K562 (cell line): ENCODE measurements around the gene RNF141. TPM values are rescaled to one million over a fixed set of nuclear protein-coding genes. Genes with fewer than 3 reads are reported as not detected.
A peak's percentile ranks its signal among the peaks of the same experiment; 100 is the strongest.

Source experiments
- ATF7 ChIP-seq: fragments of 450-650 bp; IDR thresholded peaks from 2 replicates; pipeline ENCODE4 v1.7.1; 2014; ENCODE audit warnings: mild to moderate bottlenecking, moderate library complexity
- CEBPB ChIP-seq: fragments of 450-650 bp; IDR thresholded peaks from 2 replicates; pipeline ENCODE4 v1.6.1; 2016; ENCODE audit warnings: missing genetic modification characterization, missing compliant biosample characterization
- GTF3C2 ChIP-seq: IDR thresholded peaks from 3 replicates; pipeline ENCODE4 v1.6.1; 2011; ENCODE audit warnings: borderline replicate concordance, mild to moderate bottlenecking, moderate library complexity; ENCODE audit not compliant: insufficient read length; ENCODE audit errors: extremely low read depth
- HMGXB4 ChIP-seq: sonication (generic); formaldehyde crosslinking; IDR thresholded peaks from 2 replicates; pipeline ENCODE4 v1.8.1; 2023; ENCODE audit warnings: mild to moderate bottlenecking, missing genetic modification reagents
- HNRNPL ChIP-seq: fragments of 200-400 bp; formaldehyde crosslinking; IDR thresholded peaks from 2 replicates; pipeline ENCODE4 v1.6.1; 2017; ENCODE audit warnings: low read depth, mild to moderate bottlenecking, low read length
- IRF9 ChIP-seq: fragments of 450-650 bp; IDR thresholded peaks from 2 replicates; pipeline ENCODE4 v1.6.1; 2016; ENCODE audit warnings: missing biosample characterization, missing genetic modification characterization
- MEF2A ChIP-seq: IDR thresholded peaks from 2 replicates; pipeline ENCODE4 v1.6.1; 2011; ENCODE audit warnings: low read depth, mild to moderate bottlenecking, low read length, moderate library complexity; ENCODE audit not compliant: control insufficient read depth
- NONO ChIP-seq, 2 experiments: fragments of 200-400 bp in 1 of 2; fragments of 450-650 bp in 1 of 2; formaldehyde crosslinking in 1 of 2; IDR thresholded peaks; 2 replicates each; pipeline ENCODE4 v1.6.1; 2017; ENCODE audit warnings: low read depth in 2 of 2, mild to moderate bottlenecking in 2 of 2, moderate library complexity in 2 of 2, low read length in 1 of 2
- REST ChIP-seq, 2 experiments: fragments of 450-650 bp; formaldehyde crosslinking in 1 of 2; IDR thresholded peaks; 2 replicates each; pipeline versions ENCODE4 v1.4.0 to v1.6.1; 2014 to 2020; ENCODE audit warnings: mild to moderate bottlenecking in 2 of 2, borderline replicate concordance in 1 of 2, low read depth in 1 of 2
- RFX1 ChIP-seq: fragments of 450-650 bp; IDR thresholded peaks from 2 replicates; pipeline ENCODE4 v1.6.1; 2016; ENCODE audit warnings: mild to moderate bottlenecking, moderate library complexity
- RFX5 ChIP-seq: IDR thresholded peaks from 2 replicates; pipeline ENCODE4 v1.6.1; 2011; ENCODE audit warnings: low read depth, mild to moderate bottlenecking, improper control_type of control experiment, low read length
- YBX1 ChIP-seq: fragments of 450-650 bp; IDR thresholded peaks from 2 replicates; pipeline ENCODE4 v1.7.1; 2016; ENCODE audit warnings: mild to moderate bottlenecking
- ZNF764 ChIP-seq: fragments of 250-450 bp; sonication (Bioruptor Pico); IDR thresholded peaks from 2 replicates; pipeline ENCODE4 v1.4.0; 2020; ENCODE audit warnings: low read depth, mild to moderate bottlenecking, moderate library complexity
- polyA plus RNA-seq, 8 experiments: library from polyadenylated mRNA; depleted of rRNA in 4 of 8; stranded (reverse) in 5 of 8; unstranded in 3 of 8; fragments of >200 nt; fragmentation: Nextera tagmentation in 2 of 8; fragmentation: Illumina TruSeq in 1 of 8; extraction: Ambion mirVana in 2 of 8; extraction: Trizol in 1 of 8; gene quantifications; 2 replicates each; pipeline versions ENCODE4 v1.2.1 to v1.2.3, GENCODE V29; 2011 to 2014; ENCODE audit warnings: inconsistent platforms in 1 of 8, missing spikeins in 1 of 8
- total RNA-seq, 7 experiments: library from RNA; depleted of rRNA in 6 of 7; stranded (reverse); fragments of >200 nt in 6 of 7; fragmentation: Illumina TruSeq in 2 of 7; extraction: Trizol in 2 of 7; gene quantifications; 2 replicates each; pipeline versions ENCODE4 v1.2.1 to v1.2.3, GENCODE V29; 2011 to 2021; ENCODE audit warnings: low replicate concordance in 1 of 7

Gene RNF141
- total and polyA plus RNA-seq, 9 of the 15 experiments (the other 6 are each of a cell fraction or from before 2014, with no cell fraction given), result 9.7 to 51.9 (median 18.9) TPM

GRCh38 chr11:10540915-10541560 lies at the start of gene RNF141 (continued):
- TF ChIP-seq GTF3C2, result no peak
- no peak for TF ChIP-seq IRF9
- peak in 1 of 2 experiments; percentile 85; a peak in 3 of 4 replicates for TF ChIP-seq NONO (IDR thresholded peaks at IDR 0.05; ENCODE audit: low read depth in 2 of 2, low read length in 1 of 2)
- no peak for TF ChIP-seq CEBPB (tag)
- peak; percentile 97 for TF ChIP-seq RFX1
- no peak for TF ChIP-seq MEF2A
- 0 out of 2 replicates have a peak, but pooled peaks have one; percentile 48 for TF ChIP-seq HMGXB4 (CRISPR knock-in tag)
- peak; percentile 77 for TF ChIP-seq ATF7
- no peak for TF ChIP-seq ZNF764 (CRISPR knock-in tag)
- peak; percentile 45; the same call in 1 of the 2 replicates for TF ChIP-seq HNRNPL
- no peak for TF ChIP-seq YBX1
- TF ChIP-seq REST (IDR thresholded peaks at IDR 0.05; ENCODE audit: borderline replicate concordance), result peak; percentile 18; the same call in 1 of the 2 replicates
- peak; percentile 86 for TF ChIP-seq REST (CRISPR knock-in tag; IDR thresholded peaks at IDR 0.05; ENCODE audit: low read depth)
- no peak for TF ChIP-seq RFX5
